GM12875 (cell line): ENCODE results near the gene CADM2.

Experiments
- H3K4me3 ChIP-seq: one replicate; pipeline ENCODE4 v1.5.1; 2011; ENCODE audit warnings: low read depth, low read length, control low read depth
- CTCF ChIP-seq: IDR thresholded peaks from 2 replicates; pipeline ENCODE4 v1.5.1; 2011; ENCODE audit warnings: low read depth, mild to moderate bottlenecking, control low read depth, inconsistent platforms, low read length, moderate library complexity, borderline replicate concordance; ENCODE audit not compliant: insufficient read depth

Gene CADM2

GRCh38 chr3:85726241-85726640, 767.5 kb downstream of the CADM2 start:
- H3K4me3 ChIP-seq = no peak overlapping the region
- TF ChIP-seq CTCF = no peak

GRCh38 chr3:85737846-85738245, 779.1 kb downstream of the CADM2 start:
- no peak overlapping the region for H3K4me3 ChIP-seq
- no peak for TF ChIP-seq CTCF

- TF ChIP-seq CTCF = no peak
- no peak overlapping the region for H3K4me3 ChIP-seq
Observed at GRCh38 chr3:85740561-85740960, 781.8 kb downstream of the CADM2 start.

GRCh38 chr3:85758442-85758841, 799.7 kb downstream of the CADM2 start:
- TF ChIP-seq CTCF = no peak
- no peak overlapping the region for H3K4me3 ChIP-seq

- H3K4me3 ChIP-seq = no peak overlapping the region
- TF ChIP-seq CTCF = no peak
Observed at GRCh38 chr3:85760342-85760741, 801.6 kb downstream of the CADM2 start.

GRCh38 chr3:85780806-85781205, 822.0 kb downstream of the CADM2 start:
- no peak for TF ChIP-seq CTCF
- H3K4me3 ChIP-seq = no peak overlapping the region

- no peak for TF ChIP-seq CTCF
- no peak overlapping the region for H3K4me3 ChIP-seq
Observed at GRCh38 chr3:85781806-85782205, 823.0 kb downstream of the CADM2 start.
